Measurements from ENCODE around the gene PLCG1.

PLCG1 gene

DNA sequence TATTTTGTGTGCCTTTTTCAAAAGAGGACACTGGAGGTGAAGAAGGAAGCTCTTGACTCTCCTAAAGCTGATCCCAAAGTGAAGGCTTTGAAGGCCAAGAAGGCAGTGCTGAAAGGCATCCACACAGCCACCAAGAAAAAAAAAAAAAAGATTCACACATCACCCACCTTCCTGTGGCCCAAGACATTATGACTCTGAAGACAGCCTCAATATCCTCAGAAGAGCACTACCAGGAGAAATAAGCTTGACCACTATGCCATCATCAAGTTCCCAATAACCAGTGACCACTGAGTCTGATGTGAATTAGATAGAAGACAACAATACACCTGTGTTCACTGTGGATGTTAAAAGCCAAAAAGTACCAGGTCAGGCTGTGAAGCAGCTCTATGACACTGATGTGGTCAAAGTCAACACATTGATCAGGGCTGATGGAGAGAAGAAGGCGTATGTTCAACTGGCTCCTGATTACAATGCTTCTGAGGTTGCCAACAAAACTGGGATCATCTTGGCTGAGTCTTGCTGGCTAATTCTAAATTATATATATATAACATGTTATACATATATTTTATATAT is 59.4 kb downstream of the PLCG1 start:
- H3K4me3 ChIP-seq (ENCODE audit: low read depth, low read length), result no peak overlapping the region
- no peak for DNase-seq (ENCODE audit: low read depth, low spot score)
- TF ChIP-seq, protein P1, sequence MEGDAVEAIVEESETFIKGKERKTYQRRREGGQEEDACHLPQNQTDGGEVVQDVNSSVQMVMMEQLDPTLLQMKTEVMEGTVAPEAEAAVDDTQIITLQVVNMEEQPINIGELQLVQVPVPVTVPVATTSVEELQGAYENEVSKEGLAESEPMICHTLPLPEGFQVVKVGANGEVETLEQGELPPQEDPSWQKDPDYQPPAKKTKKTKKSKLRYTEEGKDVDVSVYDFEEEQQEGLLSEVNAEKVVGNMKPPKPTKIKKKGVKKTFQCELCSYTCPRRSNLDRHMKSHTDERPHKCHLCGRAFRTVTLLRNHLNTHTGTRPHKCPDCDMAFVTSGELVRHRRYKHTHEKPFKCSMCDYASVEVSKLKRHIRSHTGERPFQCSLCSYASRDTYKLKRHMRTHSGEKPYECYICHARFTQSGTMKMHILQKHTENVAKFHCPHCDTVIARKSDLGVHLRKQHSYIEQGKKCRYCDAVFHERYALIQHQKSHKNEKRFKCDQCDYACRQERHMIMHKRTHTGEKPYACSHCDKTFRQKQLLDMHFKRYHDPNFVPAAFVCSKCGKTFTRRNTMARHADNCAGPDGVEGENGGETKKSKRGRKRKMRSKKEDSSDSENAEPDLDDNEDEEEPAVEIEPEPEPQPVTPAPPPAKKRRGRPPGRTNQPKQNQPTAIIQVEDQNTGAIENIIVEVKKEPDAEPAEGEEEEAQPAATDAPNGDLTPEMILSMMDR (IDR thresholded peaks at IDR 0.05; ENCODE audit: low read depth, low read length), result no peak
- in situ Hi-C loops (cut with HindIII; ENCODE audit: low sequenced_read_pairs), result no loop called here

DNA sequence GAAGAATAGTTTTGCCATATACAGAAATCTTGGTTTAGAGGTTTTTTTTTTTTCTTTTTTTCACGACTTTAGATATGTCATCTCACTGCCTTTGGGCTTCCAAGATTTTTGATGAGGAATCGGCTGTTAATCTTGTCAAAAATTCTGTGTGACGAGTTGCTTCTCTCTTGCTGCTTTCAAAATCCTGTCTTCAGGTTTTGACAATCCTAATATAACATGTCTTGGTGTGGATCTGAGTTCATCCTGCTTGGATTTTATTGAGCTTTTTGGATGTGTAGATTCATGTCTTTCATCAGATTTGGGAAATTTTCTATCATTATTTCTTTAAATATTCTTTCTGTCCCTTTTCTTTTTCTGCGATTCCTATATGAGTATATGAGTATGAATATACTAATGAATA is 61.1 kb downstream of the PLCG1 start:
- in situ Hi-C loops (cut with HindIII; ENCODE audit: low sequenced_read_pairs), result no loop called here

DNA sequence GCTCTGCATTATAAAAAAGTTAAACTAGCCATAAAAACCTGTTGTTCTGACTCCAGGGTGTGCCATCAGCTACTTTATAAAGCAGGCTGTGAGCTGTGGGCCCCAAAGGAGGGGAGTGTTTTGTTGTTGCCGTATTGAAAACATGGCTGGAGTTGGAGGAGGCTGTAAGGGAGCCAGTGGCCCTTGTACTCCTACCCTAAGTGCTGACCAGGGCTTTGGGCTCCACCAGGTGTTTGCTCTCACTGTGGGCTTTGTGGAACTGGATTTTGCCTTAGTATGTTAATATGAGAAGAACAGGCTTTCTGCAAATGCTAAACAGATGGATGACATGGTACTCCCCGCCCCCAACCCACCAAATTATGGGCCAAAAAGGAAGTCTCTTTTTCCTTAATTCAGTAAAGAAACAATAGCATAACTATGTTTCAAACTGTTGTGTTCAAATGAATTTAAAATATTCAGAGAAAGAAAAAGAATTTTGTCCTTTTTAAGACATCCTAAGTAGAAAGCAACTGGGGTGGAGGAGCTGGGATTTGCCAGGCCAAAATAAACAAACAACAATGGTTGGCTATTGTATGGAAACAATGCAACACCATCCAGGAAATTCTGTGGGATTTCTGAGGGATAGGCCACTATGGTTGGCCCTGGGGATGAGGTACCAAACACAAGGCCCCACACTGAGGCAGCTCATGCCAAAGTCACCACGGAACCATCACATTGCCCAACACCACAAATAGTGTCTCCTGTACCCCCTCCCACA is 63.3 kb downstream of the PLCG1 start:
- TF ChIP-seq, protein P1 (IDR thresholded peaks at IDR 0.05; ENCODE audit: low read depth, low read length), result no peak
- H3K4me3 ChIP-seq (ENCODE audit: low read depth, low read length), result no peak overlapping the region
- in situ Hi-C loops (cut with HindIII; ENCODE audit: low sequenced_read_pairs), result no loop called here
- DNase-seq (ENCODE audit: low read depth, low spot score), result no peak

More for the DNA sequence above, 61.1 kb downstream of the PLCG1 start:
- no peak overlapping the region for H3K4me3 ChIP-seq (ENCODE audit: low read depth, low read length)
- no peak for DNase-seq (ENCODE audit: low read depth, low spot score)
- TF ChIP-seq, protein P1 (IDR thresholded peaks at IDR 0.05; ENCODE audit: low read depth, low read length), result no peak

DNA sequence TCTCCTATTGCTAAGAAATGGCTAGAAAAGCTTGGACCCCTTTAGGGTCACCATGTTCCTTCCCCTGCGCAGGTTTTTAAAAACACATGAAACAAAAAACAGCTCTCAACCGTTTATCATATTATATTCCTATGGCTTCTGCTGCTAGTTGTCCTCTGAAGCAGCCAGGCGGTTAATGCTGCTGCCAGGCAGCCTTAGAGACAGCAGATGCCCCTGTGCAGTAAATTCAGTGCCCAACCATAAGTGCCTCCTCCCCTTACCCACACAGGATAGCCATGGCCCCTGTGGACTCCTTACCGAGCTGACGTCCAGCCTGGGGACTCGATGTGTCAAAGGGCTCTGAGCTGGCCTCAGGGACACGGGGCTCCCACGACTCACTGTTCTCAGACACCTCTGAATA is 64.4 kb downstream of the PLCG1 start:
- DNase-seq (ENCODE audit: low read depth, low spot score), result no peak
- in situ Hi-C loops (cut with HindIII; ENCODE audit: low sequenced_read_pairs), result no loop called here
- no peak overlapping the region for H3K4me3 ChIP-seq (ENCODE audit: low read depth, low read length)
- TF ChIP-seq, protein P1 (IDR thresholded peaks at IDR 0.05; ENCODE audit: low read depth, low read length), result no peak

DNA sequence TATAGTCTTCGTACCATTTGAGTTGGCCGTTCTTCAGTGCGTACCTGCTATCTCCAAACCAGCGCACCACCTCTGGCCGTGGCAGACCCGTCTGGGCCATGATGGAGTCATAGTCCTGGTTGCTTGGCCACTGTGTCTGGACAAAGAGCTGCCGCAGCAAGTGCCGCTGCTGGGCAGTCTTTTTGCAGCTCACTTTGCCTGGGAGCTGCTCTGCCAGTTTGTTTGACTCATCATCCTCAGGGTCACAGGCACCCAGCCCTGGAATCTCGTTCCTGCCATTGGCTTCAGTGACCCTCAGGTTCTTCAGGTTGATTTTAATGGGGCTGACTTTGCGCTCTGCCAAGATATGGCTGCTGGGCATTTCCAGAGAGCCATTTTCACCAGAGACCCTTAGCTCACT is 65.1 kb downstream of the PLCG1 start:
- TF ChIP-seq, protein P1 (IDR thresholded peaks at IDR 0.05; ENCODE audit: low read depth, low read length), result no peak

DNA sequence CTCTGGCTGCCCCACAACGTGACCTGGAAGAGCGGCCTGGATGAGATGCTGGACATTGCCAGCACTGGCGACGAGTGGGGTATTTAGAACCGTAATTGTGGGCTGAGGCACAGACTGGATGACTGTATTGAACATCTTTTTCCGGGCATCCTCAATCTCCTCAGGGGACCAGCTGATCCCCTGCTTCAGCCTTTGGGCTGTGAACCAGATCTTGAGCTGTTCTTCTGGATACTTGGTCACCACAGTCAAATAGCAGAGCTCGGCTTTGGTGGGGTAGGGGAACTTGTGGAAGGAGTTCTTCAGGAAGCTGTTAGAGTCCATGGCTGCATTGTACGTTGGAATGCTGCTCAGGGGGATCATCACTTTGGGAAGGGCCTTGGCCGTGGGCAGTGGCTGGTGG is 66.3 kb downstream of the PLCG1 start:
- DNase-seq (ENCODE audit: low read depth, low spot score), result no peak
- in situ Hi-C loops (cut with HindIII; ENCODE audit: low sequenced_read_pairs), result no loop called here

More for the DNA sequence above, 65.1 kb downstream of the PLCG1 start:
- in situ Hi-C loops (cut with HindIII; ENCODE audit: low sequenced_read_pairs), result no loop called here
- DNase-seq (ENCODE audit: low read depth, low spot score), result no peak
- H3K4me3 ChIP-seq (ENCODE audit: low read depth, low read length), result no peak overlapping the region

More for the DNA sequence above, 66.3 kb downstream of the PLCG1 start:
- H3K4me3 ChIP-seq (ENCODE audit: low read depth, low read length), result no peak overlapping the region
- TF ChIP-seq, protein P1 (IDR thresholded peaks at IDR 0.05; ENCODE audit: low read depth, low read length), result no peak
